MM.1S (cell line): ENCODE data around the gene KSR2.

ENCODE experiments used
- CTCF ChIP-seq: fragments of 300-600 bp; sonication (generic); IDR thresholded peaks from 2 replicates; pipeline ENCODE4 v1.5.1; 2016; ENCODE audit warnings: antibody characterized with exemption, low read length, mixed read lengths
- EZH2 ChIP-seq: fragments of 300-600 bp; sonication (generic); optimal IDR thresholded peaks from 2 replicates; pipeline ENCODE3; 2017; ENCODE audit warnings: low read depth, mild to moderate bottlenecking, antibody characterized with exemption, low read length, mixed read lengths

GRCh38 chr12:117640511-117640910 lies 328.3 kb downstream of the KSR2 start:
- no peak for TF ChIP-seq CTCF
- TF ChIP-seq EZH2: no peak
